SK-N-SH (cell line): ENCODE results near the gene TRIM47. TPM values are rescaled to one million over a fixed set of nuclear protein-coding genes. Genes with fewer than 3 reads are reported as not detected.

Experiments
- CHD2 ChIP-seq: fragments of 150-350 bp; IDR thresholded peaks from 2 replicates; pipeline ENCODE4 v1.6.1; 2018; ENCODE audit warnings: low read length; ENCODE audit not compliant: partially characterized antibody
- EZH2phosphoT487 ChIP-seq: fragments of 200-600 bp; sonication (generic); IDR thresholded peaks from 2 replicates; pipeline ENCODE4 v1.6.1; 2017; ENCODE audit warnings: low read depth, mixed run types, mild to moderate bottlenecking, antibody characterized with exemption, moderate library complexity, borderline replicate concordance
- FOSL2 ChIP-seq: IDR thresholded peaks from 2 replicates; pipeline ENCODE4 v1.4.0; 2012; ENCODE audit warnings: low read depth, mild to moderate bottlenecking, moderate library complexity, borderline replicate concordance
- IRF3 ChIP-seq: fragments of 150-350 bp; IDR thresholded peaks from 2 replicates; pipeline ENCODE4 v1.6.1; 2016; ENCODE audit warnings: mild to moderate bottlenecking, low read depth, low read length
- MAX ChIP-seq: IDR thresholded peaks from 2 replicates; pipeline ENCODE4 v1.4.0; 2012; ENCODE audit warnings: low read depth
- MEF2A ChIP-seq: IDR thresholded peaks from 2 replicates; pipeline ENCODE4 v1.4.0; 2012; ENCODE audit warnings: low read depth, borderline replicate concordance
- NFIC ChIP-seq: IDR thresholded peaks from 2 replicates; pipeline ENCODE4 v1.4.0; 2012; ENCODE audit warnings: borderline replicate concordance
- NRF1 ChIP-seq: IDR thresholded peaks from 2 replicates; pipeline ENCODE4 v1.6.1; 2012; ENCODE audit warnings: low read depth, mild to moderate bottlenecking, low read length
- POLR2AphosphoS5 ChIP-seq: IDR thresholded peaks from 2 replicates; pipeline ENCODE4 v1.6.1; 2012; ENCODE audit warnings: low read depth, low read length
- RAD21 ChIP-seq: IDR thresholded peaks from 2 replicates; pipeline ENCODE4 v1.6.1; 2012; ENCODE audit warnings: mild to moderate bottlenecking, low read length
- RCOR1 ChIP-seq: fragments of 150-350 bp; IDR thresholded peaks from 2 replicates; pipeline ENCODE4 v1.6.1; 2017; ENCODE audit warnings: antibody characterized with exemption, low read length
- REST ChIP-seq: IDR thresholded peaks from 2 replicates; pipeline ENCODE4 v1.6.1; 2012; ENCODE audit warnings: mild to moderate bottlenecking, low read depth, low read length, moderate library complexity
- TCF12 ChIP-seq: IDR thresholded peaks from 2 replicates; pipeline ENCODE4 v1.4.0; 2012
- USF1 ChIP-seq: IDR thresholded peaks from 2 replicates; pipeline ENCODE4 v1.4.0; 2012; ENCODE audit warnings: low read depth, borderline replicate concordance
- USF2 ChIP-seq: fragments of 150-350 bp; IDR thresholded peaks from 2 replicates; pipeline ENCODE4 v1.6.1; 2017; ENCODE audit warnings: antibody characterized with exemption, low read length, low read depth, borderline replicate concordance
- polyA plus RNA-seq, 3 experiments: library from polyadenylated mRNA; depleted of rRNA; stranded (reverse); fragments of >200 nt; gene quantifications; 2 replicates each; pipeline ENCODE4 v1.2.3, GENCODE V29; 2012

Gene TRIM47
- polyA plus RNA-seq, 1 of the 3 experiments (the other 2 are of a cell fraction), result 5.1 TPM

- TF ChIP-seq REST (no peak), USF2 (peak; percentile 94), RAD21 (no peak; the same call in 1 of the 2 replicates), NFIC (no peak), EZH2phosphoT487 (no peak), IRF3 (peak; percentile 44; the same call in 1 of the 2 replicates), USF1 (peak; percentile 97), FOSL2 (no peak), MEF2A (no peak), MAX (no peak; the same call in 1 of the 2 replicates), TCF12 (peak; percentile 46; the same call in 1 of the 2 replicates), POLR2AphosphoS5 (peak; percentile 98), RCOR1 (peak; percentile 47; the same call in 1 of the 2 replicates), CHD2 (peak; percentile 97), NRF1 (peak; percentile 81)
These were observed 22.9 kb downstream of the TRIM47 start, which contains the start of gene WBP2 (continued) for GRCh38 chr17:75855310-75856061.
